AG04449 (cell line): ENCODE data around the gene CRMP1.
"Not testable (repeated sequence)": the region's sequence is repeated elsewhere in the genome, so short reads cannot be mapped to it uniquely, and the experiment has no call there.

ENCODE experiments used
- CTCF ChIA-PET: fragments of 350-600 bp; formaldehyde crosslinking; extraction: SDS; loops from one replicate; lab custom pipeline; 2021; ENCODE audit warnings: antibody characterized with exemption; lab: Yijun Ruan, JAX
- POLR2A ChIA-PET: fragments of 400-600, 350-600 bp; formaldehyde crosslinking; extraction: SDS; loops from one replicate; lab custom pipeline; 2020; ENCODE audit warnings: antibody characterized with exemption, inconsistent platforms; lab: Yijun Ruan, JAX
- DNase-seq: peaks from one replicate; pipeline ENCODE4 v3.0.0-alpha.2; 2010; ENCODE audit warnings: low read depth, low spot score
- H3K4me3 ChIP-seq: 2 replicates; pipeline ENCODE4 v1.5.1; 2011; ENCODE audit warnings: low read depth, mild to moderate bottlenecking, control low read depth, low read length
- TF ChIP-seq, protein P1 (sequence below): IDR thresholded peaks from one replicate; pipeline ENCODE4 v1.5.1; 2011; ENCODE audit warnings: mild to moderate bottlenecking, moderate library complexity, low read length, control low read depth, inconsistent platforms; ENCODE audit not compliant: insufficient read depth; ENCODE audit errors: missing control alignments

The CRMP1 gene

DNA sequence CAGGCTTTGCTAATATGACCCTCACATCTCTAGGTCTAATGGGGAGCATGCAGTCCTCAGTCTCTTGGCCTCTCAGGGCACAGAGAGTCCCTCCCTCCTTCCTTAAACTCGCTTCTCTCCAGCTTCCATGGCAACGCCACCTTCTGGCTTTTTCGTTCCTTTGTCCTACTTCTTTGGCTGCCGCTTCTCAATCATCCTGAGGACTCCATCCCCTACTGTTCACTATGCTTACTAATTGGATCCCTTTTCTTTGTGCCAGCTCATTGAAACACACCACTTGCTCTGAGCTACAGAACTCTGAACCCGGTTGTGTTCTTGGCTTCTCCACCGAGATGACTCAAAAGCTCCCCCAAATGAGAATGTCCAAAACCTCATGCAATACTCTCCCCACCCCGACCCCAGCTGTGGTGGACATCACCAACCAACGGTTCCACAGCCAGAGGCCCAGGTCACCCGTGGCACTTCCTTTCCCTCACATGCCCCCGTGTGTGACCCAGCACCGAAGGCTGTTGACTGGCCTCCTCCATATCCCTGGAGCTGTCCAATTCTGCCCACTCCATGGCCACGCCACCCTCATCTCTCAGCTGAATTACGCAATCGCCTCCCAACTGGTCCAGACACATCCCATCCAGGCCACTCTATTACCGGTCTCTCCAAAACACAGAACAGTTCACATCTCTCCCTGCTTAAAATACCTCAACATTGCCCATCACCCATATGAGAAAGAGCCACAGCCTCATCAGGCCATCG, 34.7 kb downstream of the CRMP1 start:
- ChIA-PET POLR2A (no interaction called here), CTCF (no interaction called here)

DNA sequence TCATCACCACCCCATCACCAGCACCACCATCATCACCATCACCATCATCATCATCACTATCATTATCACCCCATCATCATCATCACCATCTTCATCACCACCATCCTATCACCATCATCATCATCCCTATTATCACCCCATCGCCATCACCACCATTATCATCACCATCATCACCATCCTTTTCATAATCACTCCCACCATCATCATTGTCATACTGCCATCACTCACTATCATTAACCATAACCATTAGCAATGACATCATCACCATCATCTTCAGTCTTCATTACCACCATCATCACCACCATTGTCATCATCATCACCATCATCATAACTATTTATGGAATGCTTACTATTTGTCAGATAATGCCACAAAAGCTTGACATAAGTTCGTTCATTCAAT, 35.7 kb downstream of the CRMP1 start:
- no peak overlapping the region for H3K4me3 ChIP-seq
- CTCF ChIA-PET, result no interaction called here
- POLR2A ChIA-PET, result no interaction called here
- DNase-seq, result no peak
- TF ChIP-seq, protein P1, sequence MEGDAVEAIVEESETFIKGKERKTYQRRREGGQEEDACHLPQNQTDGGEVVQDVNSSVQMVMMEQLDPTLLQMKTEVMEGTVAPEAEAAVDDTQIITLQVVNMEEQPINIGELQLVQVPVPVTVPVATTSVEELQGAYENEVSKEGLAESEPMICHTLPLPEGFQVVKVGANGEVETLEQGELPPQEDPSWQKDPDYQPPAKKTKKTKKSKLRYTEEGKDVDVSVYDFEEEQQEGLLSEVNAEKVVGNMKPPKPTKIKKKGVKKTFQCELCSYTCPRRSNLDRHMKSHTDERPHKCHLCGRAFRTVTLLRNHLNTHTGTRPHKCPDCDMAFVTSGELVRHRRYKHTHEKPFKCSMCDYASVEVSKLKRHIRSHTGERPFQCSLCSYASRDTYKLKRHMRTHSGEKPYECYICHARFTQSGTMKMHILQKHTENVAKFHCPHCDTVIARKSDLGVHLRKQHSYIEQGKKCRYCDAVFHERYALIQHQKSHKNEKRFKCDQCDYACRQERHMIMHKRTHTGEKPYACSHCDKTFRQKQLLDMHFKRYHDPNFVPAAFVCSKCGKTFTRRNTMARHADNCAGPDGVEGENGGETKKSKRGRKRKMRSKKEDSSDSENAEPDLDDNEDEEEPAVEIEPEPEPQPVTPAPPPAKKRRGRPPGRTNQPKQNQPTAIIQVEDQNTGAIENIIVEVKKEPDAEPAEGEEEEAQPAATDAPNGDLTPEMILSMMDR, result no peak

More for the DNA sequence above, 34.7 kb downstream of the CRMP1 start:
- no peak for DNase-seq
- TF ChIP-seq, protein P1, result no peak
- no peak overlapping the region for H3K4me3 ChIP-seq

DNA sequence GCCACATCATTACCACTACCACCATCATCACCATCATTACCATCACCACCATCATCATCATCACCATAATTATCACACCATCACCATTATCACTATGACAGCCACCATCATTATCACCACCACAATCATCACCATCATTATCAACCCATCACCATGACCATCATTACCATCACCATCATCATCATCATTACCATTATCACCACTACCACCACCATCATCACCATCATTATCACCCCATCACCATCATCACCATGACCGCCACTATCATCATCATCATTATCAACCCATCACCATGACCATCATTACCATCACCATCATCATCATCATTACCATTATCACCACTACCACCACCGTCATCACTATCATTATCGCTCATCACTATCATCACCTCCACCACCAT, 36.5 kb downstream of the CRMP1 start:
- H3K4me3 ChIP-seq, DNase-seq, POLR2A ChIA-PET, CTCF ChIA-PET: not testable (repeated sequence)

DNA sequence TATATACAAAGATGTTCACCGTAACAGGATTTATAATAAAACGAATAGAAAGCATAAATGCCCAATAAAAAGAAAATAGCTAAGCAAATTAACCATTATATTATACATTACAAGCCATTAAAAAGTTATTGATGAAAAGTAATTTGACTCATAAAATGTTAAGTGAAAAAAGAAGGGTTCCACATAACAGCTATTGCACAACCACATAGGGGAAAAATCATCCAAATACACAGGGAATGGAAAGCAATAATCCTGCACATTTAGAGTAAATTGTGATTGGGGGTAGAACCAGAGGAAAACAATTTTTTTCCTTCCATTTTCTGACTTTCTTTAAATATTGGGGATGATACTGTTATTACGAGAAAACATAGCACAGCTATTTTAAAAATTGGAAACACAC, 38.0 kb downstream of the CRMP1 start:
- POLR2A ChIA-PET, result no interaction called here
- no peak for DNase-seq
- H3K4me3 ChIP-seq, result no peak overlapping the region
- CTCF ChIA-PET, result no interaction called here
- TF ChIP-seq, protein P1, result no peak

DNA sequence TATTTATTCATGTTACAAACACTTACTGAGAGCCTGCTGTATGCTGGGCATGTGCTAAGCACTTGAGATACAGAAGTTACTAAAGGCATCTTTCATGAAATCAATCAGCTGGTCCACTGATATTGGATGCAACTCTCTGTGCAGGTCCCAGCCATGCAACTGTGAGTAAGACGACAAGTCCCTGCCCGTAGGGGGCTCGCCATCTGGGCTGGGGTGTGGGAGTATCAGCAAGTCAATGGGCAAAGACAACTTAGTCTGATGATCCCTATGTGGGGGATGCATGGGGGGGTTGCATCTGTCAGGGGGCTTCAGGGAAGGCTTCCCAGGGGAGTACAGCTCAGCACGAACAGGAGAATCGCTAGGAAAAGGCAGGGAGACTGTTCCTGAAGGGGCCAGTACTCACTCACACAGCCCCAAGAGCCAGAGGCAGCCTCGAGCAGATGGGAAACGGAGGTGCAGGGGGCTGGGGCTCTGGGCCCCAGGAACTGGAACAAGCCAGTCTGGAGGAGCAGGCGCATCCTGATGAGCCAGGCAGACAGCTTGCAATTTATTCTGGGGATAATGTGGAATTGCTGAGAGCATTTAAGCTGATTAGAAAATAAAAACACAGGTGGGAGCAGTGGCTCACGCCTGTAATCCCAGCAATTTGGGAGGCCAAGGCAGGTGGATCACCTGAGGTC, 40.2 kb downstream of the CRMP1 start:
- DNase-seq, result no peak
- POLR2A ChIA-PET, result no interaction called here
- CTCF ChIA-PET, result no interaction called here
- H3K4me3 ChIP-seq, result no peak overlapping the region
- TF ChIP-seq, protein P1, result no peak

DNA sequence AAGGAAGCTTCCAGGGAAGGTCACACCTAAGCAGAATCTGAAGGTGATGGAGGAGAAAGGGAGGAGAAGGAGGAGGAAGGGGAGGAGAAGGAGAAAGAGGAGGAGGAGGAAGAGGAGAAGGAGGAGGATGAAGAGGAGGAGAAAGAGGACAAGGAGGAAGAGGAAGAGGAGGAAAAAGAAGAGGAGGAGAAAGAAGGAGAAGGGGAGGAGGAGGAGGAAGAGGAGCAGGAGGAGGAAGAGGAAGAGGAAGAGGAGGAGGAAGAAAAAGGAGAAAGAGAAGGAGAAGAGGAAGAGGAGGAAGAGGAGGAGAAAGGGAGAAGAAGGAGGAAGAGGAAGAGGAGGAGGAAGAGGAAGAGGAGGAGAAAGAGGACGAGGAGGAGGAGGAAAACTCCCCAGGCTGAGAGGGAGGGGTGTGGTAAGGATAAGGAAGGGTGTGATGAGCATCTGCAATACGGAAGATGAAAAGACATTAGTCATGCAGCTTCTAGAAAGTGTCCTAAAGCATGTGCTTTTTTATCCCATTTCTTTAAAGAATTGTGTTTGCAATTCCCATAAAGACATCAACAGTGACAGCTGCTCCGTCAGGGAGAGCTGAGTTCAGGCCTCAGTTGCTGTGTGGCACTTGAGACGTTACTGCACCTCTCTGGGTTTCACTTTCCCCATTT, 41.1 kb downstream of the CRMP1 start:
- POLR2A ChIA-PET, result no interaction called here
- TF ChIP-seq, protein P1, result no peak
- CTCF ChIA-PET, result no interaction called here
- H3K4me3 ChIP-seq, result no peak overlapping the region
- no peak for DNase-seq
